Cardiac muscle cell (in vitro differentiated cells and primary cell): ENCODE results near the gene IMMP2L. TPM values are rescaled to one million over a fixed set of nuclear protein-coding genes. Genes with fewer than 3 reads are reported as not detected.

Source experiments
- DNase-seq, 2 donors: peaks; one replicate each; pipeline versions ENCODE4 v3.0.0 to v3.0.0-alpha.2; 2010 to 2017; ENCODE audit warnings: low read depth in 1 of 2, low spot score in 1 of 2
- H3K27ac ChIP-seq: fragments of 200-600 bp; sonication (generic); 2 replicates; pipeline ENCODE4 v1.5.1; 2016
- H3K27me3 ChIP-seq: fragments of 200-600 bp; sonication (generic); 2 replicates; pipeline ENCODE4 v1.6.0; 2016; ENCODE audit warnings: control low read depth
- H3K36me3 ChIP-seq: fragments of 200-600 bp; sonication (generic); 2 replicates; pipeline ENCODE4 v1.5.1; 2016; ENCODE audit warnings: control low read depth
- H3K4me1 ChIP-seq: fragments of 200-600 bp; sonication (generic); 2 replicates; pipeline ENCODE4 v1.8.1; 2017; ENCODE audit warnings: low read depth, mild to moderate bottlenecking, mixed run types
- H3K4me3 ChIP-seq: fragments of 200-600 bp; sonication (generic); 2 replicates; pipeline ENCODE4 v1.5.1; 2016; ENCODE audit warnings: mild to moderate bottlenecking
- H3K9me3 ChIP-seq: fragments of 200-600 bp; sonication (generic); 2 replicates; pipeline ENCODE4 v1.5.1; 2017; ENCODE audit warnings: low read depth, mild to moderate bottlenecking, control low read depth
- polyA plus RNA-seq: library from polyadenylated mRNA; unstranded; fragments of >200 nt; fragmentation: Nextera tagmentation; extraction: Ambion mirVana; gene quantifications from 2 replicates; pipeline ENCODE4 v1.2.1, GENCODE V29; 2016
- total RNA-seq: library from RNA; depleted of rRNA; stranded (reverse); fragments of >200 nt; gene quantifications from 2 replicates; pipeline ENCODE4 v1.2.3, GENCODE V29; 2016
- TF ChIP-seq, protein P1 (sequence below): IDR thresholded peaks from 2 replicates; pipeline ENCODE4 v1.5.1; 2012; ENCODE audit warnings: low read depth, mild to moderate bottlenecking, low read length

Gene IMMP2L
- total and polyA plus RNA-seq, 2 experiments from 2014 or later: 6.0 to 11.9 TPM

DNA sequence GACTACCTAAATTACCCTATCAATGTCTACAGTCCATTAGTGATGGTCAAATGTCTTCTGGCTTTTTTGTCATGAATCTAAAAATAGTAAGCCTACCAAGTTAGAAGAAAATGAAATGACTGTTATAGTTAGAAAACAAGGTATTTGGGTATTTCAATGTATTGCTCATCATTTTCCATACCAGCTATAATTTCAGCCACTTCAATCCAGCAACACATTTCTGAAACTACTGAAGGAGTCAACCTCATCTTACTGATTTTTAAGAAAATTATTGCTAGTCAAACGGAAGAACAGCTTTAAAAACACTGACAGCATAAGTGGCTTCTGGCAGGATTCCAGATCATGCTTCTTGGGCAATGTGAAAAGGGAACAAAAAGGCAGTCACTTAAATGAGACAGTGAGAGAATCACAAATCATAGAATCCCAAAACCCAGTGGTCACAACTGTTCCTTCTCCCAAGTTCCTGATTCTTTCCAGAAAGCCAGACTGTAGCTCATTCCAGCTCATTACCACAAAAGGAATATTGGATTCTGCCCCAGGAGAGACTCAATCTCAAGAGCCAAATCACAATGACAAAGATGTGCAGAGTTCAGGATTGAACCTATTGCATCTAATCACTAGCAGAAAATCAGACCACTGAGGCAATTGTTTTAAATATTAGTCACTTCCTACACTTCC, 532.6 kb downstream of the IMMP2L start:
- Histone ChIP-seq H3K27me3 (no peaks in the 10 kb centered on the region), H3K27ac (no peak overlapping the region), H3K4me3 (no peak overlapping the region), H3K9me3 (no peaks in the 10 kb centered on the region), H3K4me1 (peaks cover 16% of the 10 kb centered on the region), H3K36me3 (no peaks in the 10 kb centered on the region)
- TF ChIP-seq, protein P1, sequence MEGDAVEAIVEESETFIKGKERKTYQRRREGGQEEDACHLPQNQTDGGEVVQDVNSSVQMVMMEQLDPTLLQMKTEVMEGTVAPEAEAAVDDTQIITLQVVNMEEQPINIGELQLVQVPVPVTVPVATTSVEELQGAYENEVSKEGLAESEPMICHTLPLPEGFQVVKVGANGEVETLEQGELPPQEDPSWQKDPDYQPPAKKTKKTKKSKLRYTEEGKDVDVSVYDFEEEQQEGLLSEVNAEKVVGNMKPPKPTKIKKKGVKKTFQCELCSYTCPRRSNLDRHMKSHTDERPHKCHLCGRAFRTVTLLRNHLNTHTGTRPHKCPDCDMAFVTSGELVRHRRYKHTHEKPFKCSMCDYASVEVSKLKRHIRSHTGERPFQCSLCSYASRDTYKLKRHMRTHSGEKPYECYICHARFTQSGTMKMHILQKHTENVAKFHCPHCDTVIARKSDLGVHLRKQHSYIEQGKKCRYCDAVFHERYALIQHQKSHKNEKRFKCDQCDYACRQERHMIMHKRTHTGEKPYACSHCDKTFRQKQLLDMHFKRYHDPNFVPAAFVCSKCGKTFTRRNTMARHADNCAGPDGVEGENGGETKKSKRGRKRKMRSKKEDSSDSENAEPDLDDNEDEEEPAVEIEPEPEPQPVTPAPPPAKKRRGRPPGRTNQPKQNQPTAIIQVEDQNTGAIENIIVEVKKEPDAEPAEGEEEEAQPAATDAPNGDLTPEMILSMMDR: no peak
- peak; percentile 42 to 48 for DNase-seq

DNA sequence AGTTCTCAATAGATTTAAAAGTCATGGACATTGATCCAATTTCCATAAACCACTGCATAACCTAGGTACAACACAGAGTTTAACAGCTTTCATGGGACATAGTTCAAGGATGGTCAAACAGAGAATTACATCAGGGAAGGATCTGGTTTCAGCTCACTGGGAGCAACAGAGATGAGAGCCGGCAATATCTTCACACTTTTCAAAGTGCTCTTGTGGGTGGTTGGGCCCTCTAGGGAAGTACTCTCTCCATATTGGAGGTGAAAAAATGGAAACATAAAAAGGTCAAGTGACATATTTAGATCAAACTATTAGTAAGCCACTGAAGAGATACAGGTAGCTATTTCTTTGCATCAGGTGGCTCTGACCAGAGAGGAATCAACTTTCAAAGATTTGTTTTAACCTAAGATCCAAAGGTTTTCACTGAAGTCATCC, 533.1 kb downstream of the IMMP2L start:
- Histone ChIP-seq H3K4me1 (peaks cover 13% of the 10 kb centered on the region), H3K36me3 (no peaks in the 10 kb centered on the region), H3K27me3 (no peaks in the 10 kb centered on the region), H3K27ac (no peak overlapping the region), H3K9me3 (no peaks in the 10 kb centered on the region), H3K4me3 (no peak overlapping the region)
- no peak for DNase-seq
- TF ChIP-seq, protein P1: no peak

DNA sequence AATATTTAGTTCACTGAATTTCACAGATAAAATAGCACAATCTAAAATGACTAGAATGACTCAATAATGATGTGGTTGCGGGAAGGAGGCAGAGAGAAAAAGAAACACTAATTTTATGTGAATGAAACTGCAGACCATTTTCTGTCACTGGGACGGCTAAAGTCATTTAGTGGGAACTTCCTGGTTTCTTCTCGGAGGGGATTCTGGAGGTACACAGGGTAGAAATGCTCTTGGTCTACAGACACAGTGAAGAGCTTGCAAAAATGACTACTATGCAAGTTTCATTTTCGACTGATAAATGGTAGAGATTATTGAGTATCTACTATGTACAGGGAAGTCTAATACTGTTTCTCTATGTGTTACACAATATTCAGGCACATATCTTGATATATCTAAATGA, 534.9 kb downstream of the IMMP2L start:
- Histone ChIP-seq H3K4me3 (no peak overlapping the region), H3K36me3 (no peaks in the 10 kb centered on the region), H3K9me3 (no peaks in the 10 kb centered on the region), H3K4me1 (peaks cover 13% of the 10 kb centered on the region), H3K27ac (no peak overlapping the region), H3K27me3 (no peaks in the 10 kb centered on the region)
- no peak for DNase-seq
- TF ChIP-seq, protein P1: no peak

DNA sequence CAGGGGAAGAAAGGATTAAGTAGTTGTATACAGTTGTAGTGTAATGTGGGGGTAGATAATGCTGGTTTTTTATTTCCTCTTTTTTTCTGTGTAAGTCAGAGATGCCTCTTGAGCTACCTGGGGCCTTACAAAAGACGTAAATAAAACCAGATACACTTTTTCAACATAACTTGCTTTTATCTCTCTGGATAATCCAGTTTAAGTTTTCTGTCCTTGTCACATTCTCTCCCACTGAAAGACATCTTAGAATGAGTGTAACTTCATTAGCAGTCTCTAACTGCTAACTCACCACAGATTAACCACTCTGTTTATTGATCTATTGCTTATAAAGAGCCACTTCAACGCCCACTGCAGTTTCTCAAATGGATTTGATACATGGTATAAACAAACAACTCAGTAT, 535.5 kb downstream of the IMMP2L start:
- TF ChIP-seq, protein P1: no peak
- peaks cover 13% of the 10 kb centered on the region for H3K4me1 ChIP-seq
- H3K36me3 ChIP-seq: no peaks in the 10 kb centered on the region
- no peak for DNase-seq
- H3K27me3 ChIP-seq: no peaks in the 10 kb centered on the region
- no peak overlapping the region for H3K4me3 ChIP-seq
- H3K9me3 ChIP-seq: no peaks in the 10 kb centered on the region
- H3K27ac ChIP-seq: no peak overlapping the region

DNA sequence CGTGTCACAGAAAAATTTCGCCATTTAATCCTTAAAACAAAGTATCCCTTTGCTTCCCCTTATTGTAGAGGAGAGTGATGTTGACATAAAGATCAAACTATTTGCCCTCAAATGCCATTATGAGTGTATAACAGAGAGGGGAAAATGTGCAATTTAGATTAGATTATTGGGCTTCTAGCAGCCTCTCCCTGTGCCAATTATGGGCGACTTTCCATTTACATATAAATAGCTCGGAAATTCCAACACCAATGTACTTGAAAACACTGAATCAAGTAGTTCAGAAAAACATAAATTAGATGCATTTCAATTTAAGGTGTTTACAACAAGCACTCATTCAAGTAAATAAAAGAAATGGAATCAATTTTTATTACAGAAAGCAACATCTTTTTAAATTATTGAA, 535.9 kb downstream of the IMMP2L start:
- H3K36me3 ChIP-seq: no peaks in the 10 kb centered on the region
- no peaks in the 10 kb centered on the region for H3K9me3 ChIP-seq
- H3K27ac ChIP-seq: no peak overlapping the region
- H3K4me1 ChIP-seq: peaks cover 13% of the 10 kb centered on the region
- DNase-seq: no peak
- H3K4me3 ChIP-seq: no peak overlapping the region
- no peaks in the 10 kb centered on the region for H3K27me3 ChIP-seq
- TF ChIP-seq, protein P1: no peak
